ENCODE data around the gene NR2F6. TPM values are rescaled to one million over a fixed set of nuclear protein-coding genes. Genes with fewer than 3 reads are reported as not detected.
"Not testable (repeated sequence)": the region's sequence is repeated elsewhere in the genome, so short reads cannot be mapped to it uniquely, and the experiment has no call there.

Gene NR2F6
- total RNA-seq, 2 donors from 2014 or later, result 2.7 to 12.2 TPM

GRCh38 chr19:17200408-17201079 lies 45.2 kb downstream of the NR2F6 start:
- ATAC-seq (no peak), DNase-seq (ENCODE audit: low spot score) (no peak)
- Mint-ChIP-seq H3K4me1 (ENCODE audit: low read depth in 2 of 2) (peaks cover 16 to 17% of the 10 kb centered on the region in 2 donors), H3K36me3 (peaks cover 17% of the 10 kb centered on the region), H3K27me3 (no peaks in the 10 kb centered on the region), H3K9me3 (no peaks in the 10 kb centered on the region), H3K4me3 (no peak overlapping the region), H3K27ac (no peak overlapping the region)

- Mint-ChIP-seq H3K27me3 (no peaks in the 10 kb centered on the region), H3K4me3 (no peak overlapping the region), H3K36me3 (peaks cover 17% of the 10 kb centered on the region), H3K9me3 (no peaks in the 10 kb centered on the region), H3K27ac (peak overlapping the region in 1 of 2 donors; percentile 1), H3K4me1 (ENCODE audit: low read depth in 2 of 2) (peaks cover 16 to 17% of the 10 kb centered on the region in 2 donors)
- no peak for DNase-seq (ENCODE audit: low spot score)
- no peak for ATAC-seq
These were observed 48.1 kb downstream of the NR2F6 start for GRCh38 chr19:17197666-17198065.

- Mint-ChIP-seq H3K27me3 (no peaks in the 10 kb centered on the region), H3K4me3 (no peak overlapping the region), H3K4me1 (ENCODE audit: low read depth in 2 of 2) (peaks cover 13 to 16% of the 10 kb centered on the region in 2 donors), H3K36me3 (peaks cover 17% of the 10 kb centered on the region), H3K27ac (peak overlapping the region; percentile 1 to 18), H3K9me3 (no peaks in the 10 kb centered on the region)
- no peak for DNase-seq (ENCODE audit: low spot score)
- no peak for ATAC-seq
These were observed 49.1 kb downstream of the NR2F6 start for GRCh38 chr19:17196610-17197009.

GRCh38 chr19:17195106-17195505 lies 50.6 kb downstream of the NR2F6 start:
- no peaks in the 10 kb centered on the region for H3K27me3 Mint-ChIP-seq
- H3K4me3 Mint-ChIP-seq, result no peak overlapping the region
- ATAC-seq (no peak), DNase-seq (ENCODE audit: low spot score) (no peak)
- H3K27ac Mint-ChIP-seq, result no peak overlapping the region
- peaks cover 13 to 16% of the 10 kb centered on the region in 2 donors for H3K4me1 Mint-ChIP-seq (ENCODE audit: low read depth in 2 of 2)
- peaks cover 17% of the 10 kb centered on the region for H3K36me3 Mint-ChIP-seq
- H3K9me3 Mint-ChIP-seq, result no peaks in the 10 kb centered on the region

GRCh38 chr19:17194608-17195007 lies 51.1 kb downstream of the NR2F6 start:
- Mint-ChIP-seq H3K27ac (no peak overlapping the region), H3K4me3 (no peak overlapping the region), H3K36me3 (peaks cover 17% of the 10 kb centered on the region)

GRCh38 chr19:17192751-17193150 lies 53.0 kb downstream of the NR2F6 start:
- no peak overlapping the region for H3K4me3 Mint-ChIP-seq
- no peak for ATAC-seq
- peaks cover 17% of the 10 kb centered on the region for H3K36me3 Mint-ChIP-seq
- no peak for DNase-seq (ENCODE audit: low spot score)
- H3K27me3 Mint-ChIP-seq, result no peaks in the 10 kb centered on the region
- peaks cover 11 to 16% of the 10 kb centered on the region in 2 donors for H3K4me1 Mint-ChIP-seq (ENCODE audit: low read depth in 2 of 2)
- no peaks in the 10 kb centered on the region for H3K9me3 Mint-ChIP-seq
- H3K27ac Mint-ChIP-seq, result no peak overlapping the region

More at GRCh38 chr19:17194608-17195007, 51.1 kb downstream of the NR2F6 start:
- Mint-ChIP-seq H3K27me3 (no peaks in the 10 kb centered on the region), H3K9me3 (no peaks in the 10 kb centered on the region), H3K4me1 (ENCODE audit: low read depth in 2 of 2) (peaks cover 13 to 16% of the 10 kb centered on the region in 2 donors)
- ATAC-seq (no peak), DNase-seq (ENCODE audit: low spot score) (no peak)

GRCh38 chr19:17191736-17192135 lies 54.0 kb downstream of the NR2F6 start:
- H3K27ac Mint-ChIP-seq; H3K4me3 Mint-ChIP-seq; ATAC-seq; H3K36me3 Mint-ChIP-seq; H3K9me3 Mint-ChIP-seq; H3K27me3 Mint-ChIP-seq; DNase-seq (ENCODE audit: low spot score): not testable (repeated sequence)
- H3K4me1 Mint-ChIP-seq (ENCODE audit: low read depth in 2 of 2), result peaks cover 9 to 11% of the 10 kb centered on the region in 2 donors

GRCh38 chr19:17185590-17185989 lies 60.1 kb downstream of the NR2F6 start:
- DNase-seq (ENCODE audit: low spot score) (no peak), ATAC-seq (no peak)
- Mint-ChIP-seq H3K27ac (peak overlapping the region; percentile 18 to 99), H3K27me3 (no peaks in the 10 kb centered on the region), H3K4me1 (ENCODE audit: low read depth in 2 of 2) (peaks cover 25 to 34% of the 10 kb centered on the region in 2 donors), H3K36me3 (no peaks in the 10 kb centered on the region), H3K4me3 (peak overlapping the region; percentile 8), H3K9me3 (no peaks in the 10 kb centered on the region)

- H3K27ac Mint-ChIP-seq, result peak overlapping the region; percentile 99 to 100
- H3K4me3 Mint-ChIP-seq, result peak overlapping the region; percentile 97
- ATAC-seq (peak; percentile 89 to 92), DNase-seq (ENCODE audit: low spot score) (peak; percentile 76)
- H3K9me3 Mint-ChIP-seq, result no peaks in the 10 kb centered on the region
- no peaks in the 10 kb centered on the region for H3K36me3 Mint-ChIP-seq
- H3K4me1 Mint-ChIP-seq (ENCODE audit: low read depth in 2 of 2), result peaks cover 25 to 34% of the 10 kb centered on the region in 2 donors
- H3K27me3 Mint-ChIP-seq, result no peaks in the 10 kb centered on the region
These were observed 61.3 kb downstream of the NR2F6 start for GRCh38 chr19:17184371-17184841.

- ATAC-seq (peak; percentile 79 to 83), DNase-seq (ENCODE audit: low spot score) (no peak)
- H3K9me3 Mint-ChIP-seq, result no peaks in the 10 kb centered on the region
- H3K27me3 Mint-ChIP-seq, result no peaks in the 10 kb centered on the region
- H3K4me1 Mint-ChIP-seq (ENCODE audit: low read depth in 2 of 2), result peaks cover 25 to 34% of the 10 kb centered on the region in 2 donors
- peak overlapping the region; percentile 97 for H3K4me3 Mint-ChIP-seq
- H3K27ac Mint-ChIP-seq, result peak overlapping the region; percentile 99 to 100
- no peaks in the 10 kb centered on the region for H3K36me3 Mint-ChIP-seq
These were observed 61.8 kb downstream of the NR2F6 start for GRCh38 chr19:17183858-17184321.

- no peak for DNase-seq (ENCODE audit: low spot score)
These were observed 62.4 kb downstream of the NR2F6 start for GRCh38 chr19:17183271-17183761.

More at GRCh38 chr19:17183271-17183761, 62.4 kb downstream of the NR2F6 start:
- H3K27ac Mint-ChIP-seq, result peak overlapping the region; percentile 99 to 100
- H3K27me3 Mint-ChIP-seq, result no peaks in the 10 kb centered on the region
- ATAC-seq, result peak; percentile 59 to 62
- peak overlapping the region; percentile 97 for H3K4me3 Mint-ChIP-seq
- H3K9me3 Mint-ChIP-seq, result no peaks in the 10 kb centered on the region
- H3K36me3 Mint-ChIP-seq, result no peaks in the 10 kb centered on the region
- peaks cover 25 to 34% of the 10 kb centered on the region in 2 donors for H3K4me1 Mint-ChIP-seq (ENCODE audit: low read depth in 2 of 2)

Other genes with a start within 250 kb of the NR2F6 start
- under 1 TPM; 0.39 to 0.81 TPM for gene CPAMD8, start 219.1 kb downstream of the NR2F6 start, total RNA-seq
- 10 to 100 TPM; 25.6 to 46.1 TPM for gene HAUS8, start 170.5 kb downstream of the NR2F6 start, total RNA-seq
- 100 to 1,000 TPM; 251 to 283 TPM for gene MYO9B, start 170.1 kb downstream of the NR2F6 start, total RNA-seq
- 10 to 100 TPM; 25.9 to 28.7 TPM for gene USE1, start 30.6 kb downstream of the NR2F6 start, total RNA-seq
- 10 to 100 TPM; 14.7 to 31.9 TPM for gene OCEL1, start 19.7 kb downstream of the NR2F6 start, total RNA-seq
- gene USHBP1, start 18.8 kb upstream of the NR2F6 start, total RNA-seq, result not detected
- gene BABAM1, start 21.5 kb upstream of the NR2F6 start, total RNA-seq, result 100 to 1,000 TPM in 1 of 2 donors, 10 to 100 TPM in 1; 90.1 to 143 TPM
- gene ANKLE1, start 36.0 kb upstream of the NR2F6 start, total RNA-seq, result 10 to 100 TPM in 1 of 2 donors, 1 to 10 TPM in 1; 2.0 to 34.6 TPM
- 1 to 10 TPM; 6.5 to 6.8 TPM for gene ABHD8, start 57.5 kb upstream of the NR2F6 start, total RNA-seq
- gene MRPL34, start 60.0 kb upstream of the NR2F6 start, total RNA-seq, result 100 to 1,000 TPM in 1 of 2 donors, 10 to 100 TPM in 1; 61.4 to 106 TPM
- 10 to 100 TPM; 57.7 to 68.3 TPM for gene DDA1, start 63.6 kb upstream of the NR2F6 start, total RNA-seq
- gene ANO8, start 88.9 kb upstream of the NR2F6 start, total RNA-seq, result 1 to 10 TPM; 5.5 to 7.0 TPM
- 10 to 100 TPM; 31.6 to 72.5 TPM for gene GTPBP3, start 91.6 kb upstream of the NR2F6 start, total RNA-seq
- under 1 TPM in 1 of 2 donors, not detected in 1; 0.59 TPM for gene PLVAP, start 131.4 kb upstream of the NR2F6 start, total RNA-seq
- gene CCDC194, start 148.3 kb upstream of the NR2F6 start, total RNA-seq, result 1 to 10 TPM; 4.4 to 6.6 TPM
- gene BST2, start 159.7 kb upstream of the NR2F6 start, total RNA-seq, result 100 to 1,000 TPM; 150 to 282 TPM
- gene MVB12A, start 174.1 kb upstream of the NR2F6 start, total RNA-seq, result 10 to 100 TPM; 37.0 to 45.9 TPM
- not detected for gene TMEM221, start 202.7 kb upstream of the NR2F6 start, total RNA-seq
- gene NXNL1, start 215.0 kb upstream of the NR2F6 start, total RNA-seq, result not detected
- 1 to 10 TPM; 2.2 to 6.0 TPM for gene SLC27A1, start 224.6 kb upstream of the NR2F6 start, total RNA-seq